Skeletal muscle cell (primary cell): ENCODE data around the gene TMEM202.
"Not testable (repeated sequence)": the region's sequence is repeated elsewhere in the genome, so short reads cannot be mapped to it uniquely, and the experiment has no call there.

Source experiments
- DNase-seq: peaks from one replicate; pipeline ENCODE4 v3.0.0-alpha.2; 2010; ENCODE audit warnings: low read depth
- H3K4me3 ChIP-seq: 2 replicates; pipeline ENCODE4 v1.5.1; 2011; ENCODE audit warnings: low read depth, mild to moderate bottlenecking, control low read depth, low read length, moderate library complexity

TMEM202 gene

DNA sequence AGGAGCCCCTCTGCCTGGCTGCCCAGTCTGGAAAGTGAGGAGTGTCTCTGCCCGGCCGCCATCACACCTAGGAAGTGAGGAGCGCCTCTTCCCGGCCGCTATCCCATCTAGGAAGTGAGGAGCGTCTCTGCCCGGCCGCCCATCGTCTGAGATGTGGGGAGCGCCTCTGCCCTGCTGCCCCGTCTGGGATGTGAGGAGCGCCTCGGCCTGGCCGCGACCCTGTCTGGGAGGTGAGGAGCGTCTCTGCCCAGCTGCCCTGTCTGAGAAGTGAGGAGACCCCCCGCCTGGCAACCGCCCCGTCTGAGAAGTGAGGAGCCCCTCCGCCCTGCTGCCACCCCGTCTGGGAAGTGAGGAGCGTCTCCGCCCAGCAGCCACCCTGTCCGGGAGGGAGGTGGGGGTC, 1.8 kb upstream of the TMEM202 start:
- not testable (repeated sequence) for DNase-seq, H3K4me3 ChIP-seq

DNA sequence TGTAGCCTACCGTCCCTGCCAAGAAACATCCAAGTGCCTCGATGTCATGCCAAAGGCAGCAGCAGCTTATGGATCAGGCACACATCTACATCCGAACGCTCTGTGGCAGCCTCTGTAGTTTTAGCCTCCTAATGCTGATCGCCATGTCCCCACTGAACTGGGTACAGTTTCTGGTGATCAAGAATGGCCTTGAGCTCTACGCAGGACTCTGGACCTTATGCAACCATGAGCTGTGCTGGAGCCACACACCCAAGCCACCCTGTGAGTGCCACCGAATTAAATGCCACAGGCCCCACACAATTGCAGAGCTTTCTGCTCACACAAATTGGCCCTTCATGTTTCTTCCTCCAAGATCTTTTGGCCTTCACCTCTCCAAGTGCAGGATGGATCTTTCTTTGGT, 543 bp downstream of the TMEM202 start:
- no peak overlapping the region for H3K4me3 ChIP-seq
- DNase-seq = no peak

DNA sequence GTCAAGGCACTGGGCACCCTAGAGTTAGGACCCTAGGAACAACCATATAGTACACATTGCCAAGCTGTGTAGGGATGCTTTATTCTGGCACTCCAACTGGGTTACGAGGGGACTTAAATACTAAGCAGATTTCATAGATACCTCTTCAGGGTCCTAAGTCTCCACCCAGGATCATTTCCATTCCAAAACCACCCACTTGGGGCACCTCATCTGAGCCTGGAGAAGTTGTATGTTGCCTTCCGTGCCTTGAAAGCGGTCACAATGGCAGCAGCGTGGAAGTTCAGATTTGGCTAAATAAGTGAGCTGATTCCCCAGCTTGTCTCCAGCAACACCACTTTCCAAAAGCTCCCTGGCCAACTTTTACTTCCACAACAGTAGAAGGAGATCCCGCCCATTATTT, 4.6 kb downstream of the TMEM202 start:
- H3K4me3 ChIP-seq = no peak overlapping the region
- no peak for DNase-seq

GRCh38 chr15:72404356-72404755, 6.3 kb downstream of the TMEM202 start:
- DNase-seq = no peak
- no peak overlapping the region for H3K4me3 ChIP-seq

GRCh38 chr15:72404841-72405240, 6.7 kb downstream of the TMEM202 start:
- H3K4me3 ChIP-seq = no peak overlapping the region
- no peak for DNase-seq

DNA sequence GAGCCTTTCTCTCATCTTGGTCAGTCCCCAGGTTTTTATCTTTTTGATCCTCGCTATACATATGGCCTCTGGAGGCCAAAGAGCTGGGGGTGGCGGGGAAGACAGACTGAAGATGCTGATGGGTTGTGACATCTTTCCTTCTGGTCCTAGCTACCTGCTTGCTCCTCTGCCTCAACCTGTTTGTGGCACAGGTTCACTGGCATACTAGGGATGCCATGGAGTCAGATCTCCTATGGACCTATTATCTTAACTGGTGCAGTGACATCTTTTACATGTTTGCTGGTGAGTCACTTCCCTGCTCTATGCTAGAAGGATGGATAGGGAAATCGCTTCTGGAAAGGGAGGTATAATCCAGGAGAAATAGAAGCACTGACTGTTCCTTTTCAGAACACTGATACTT, 8.8 kb downstream of the TMEM202 start:
- no peak for DNase-seq

DNA sequence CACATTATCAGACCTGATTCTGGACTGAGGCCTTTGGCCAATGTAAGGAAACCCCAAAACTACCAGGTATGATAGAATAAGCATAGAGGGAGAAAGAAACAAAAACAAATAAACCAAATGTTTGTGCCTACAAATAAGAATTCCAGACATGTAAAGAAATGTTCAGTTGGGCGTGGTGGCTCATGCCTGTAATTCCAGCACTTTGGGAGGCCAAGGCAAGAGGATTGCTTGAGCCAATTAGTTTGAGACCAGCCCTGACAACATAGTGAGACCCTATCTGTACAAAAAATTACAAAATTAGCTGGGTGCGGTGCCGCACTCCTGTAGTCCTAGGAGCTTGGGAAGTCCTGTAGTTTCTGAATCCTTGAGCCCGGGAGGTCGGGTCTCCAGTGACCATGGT, 13.0 kb downstream of the TMEM202 start:
- DNase-seq = no peak
- H3K4me3 ChIP-seq = no peak overlapping the region

More for the DNA sequence above, 8.8 kb downstream of the TMEM202 start:
- H3K4me3 ChIP-seq = no peak overlapping the region

DNA sequence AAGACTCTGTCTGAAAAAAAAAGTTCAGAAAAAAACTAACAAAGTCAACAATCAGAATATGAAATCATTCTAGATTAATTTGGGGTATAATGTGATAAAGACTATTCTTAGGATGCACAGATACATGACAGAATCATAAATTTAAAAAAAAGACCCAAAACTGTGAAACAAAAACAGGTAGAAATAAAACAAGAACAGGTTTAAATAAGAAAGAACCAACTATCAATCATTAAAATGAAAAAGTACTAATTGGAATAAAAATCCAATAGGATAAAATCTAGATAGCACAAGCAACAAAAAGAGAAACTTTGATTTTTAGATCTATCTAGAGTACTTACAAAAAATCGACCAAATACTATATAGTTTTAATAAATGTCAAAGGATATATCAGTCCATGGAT, 13.4 kb downstream of the TMEM202 start:
- DNase-seq = no peak
- no peak overlapping the region for H3K4me3 ChIP-seq

- not testable (repeated sequence) for DNase-seq, H3K4me3 ChIP-seq
Measured at GRCh38 chr15:72413337-72413736, 15.2 kb downstream of the TMEM202 start.

DNA sequence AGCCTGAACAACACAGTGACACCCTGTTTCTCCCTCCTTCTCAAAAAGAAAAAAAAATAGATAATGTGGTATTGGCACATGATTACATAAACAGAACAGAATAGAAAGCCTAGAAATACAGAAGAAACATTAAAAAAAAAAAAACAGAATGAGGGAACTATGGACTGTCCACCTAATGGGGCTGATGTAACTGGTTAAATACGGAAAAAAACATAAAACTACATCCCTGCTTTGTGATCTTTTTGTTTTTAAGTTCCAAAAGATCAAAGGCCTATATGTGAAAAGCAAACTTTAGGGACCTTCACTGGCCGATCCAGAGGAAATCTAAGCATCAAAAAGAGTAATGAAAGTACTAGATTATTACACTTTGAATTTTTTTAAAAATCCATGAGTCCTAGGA, 17.2 kb downstream of the TMEM202 start:
- DNase-seq = no peak

DNA sequence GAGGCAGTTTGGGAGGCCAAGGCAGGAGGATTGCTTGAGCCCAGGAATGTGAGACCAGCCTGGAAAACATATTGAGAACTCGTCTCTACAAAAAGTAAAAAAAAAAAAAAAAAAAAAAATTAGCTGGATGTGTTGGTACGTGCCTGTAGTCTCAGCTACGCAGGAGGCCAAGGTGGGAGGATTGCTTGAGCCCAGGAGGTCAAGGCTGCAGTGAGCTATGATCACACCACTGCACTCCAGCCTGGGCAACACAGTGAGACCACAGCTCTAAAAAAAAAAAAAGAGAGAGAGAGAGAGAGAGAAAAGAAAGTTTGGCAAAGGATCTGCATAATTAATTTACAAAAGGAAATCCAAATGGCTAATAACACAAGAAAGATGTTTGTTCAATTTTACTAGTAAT, 21.7 kb downstream of the TMEM202 start:
- not testable (repeated sequence) for DNase-seq, H3K4me3 ChIP-seq

More for the DNA sequence above, 17.2 kb downstream of the TMEM202 start:
- H3K4me3 ChIP-seq = no peak overlapping the region

DNA sequence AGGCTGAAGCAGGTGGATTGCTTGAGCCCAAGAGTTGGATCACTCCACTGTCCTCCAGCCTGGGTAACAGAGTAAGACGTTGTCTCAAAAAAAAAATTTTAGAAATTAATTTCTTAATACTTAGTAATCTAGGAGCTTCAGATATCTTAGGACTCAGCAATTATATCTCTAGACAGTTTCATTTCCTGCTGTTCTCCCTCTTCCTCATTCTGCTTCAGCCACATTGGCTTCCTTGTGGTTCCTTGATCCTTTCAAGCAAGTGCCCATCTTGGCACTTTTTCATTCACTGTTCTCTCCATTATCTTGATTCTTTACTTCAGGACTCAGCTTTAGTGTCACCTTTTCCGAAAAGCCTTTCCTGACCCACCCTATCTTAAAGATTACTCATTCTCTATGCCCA, 22.5 kb downstream of the TMEM202 start:
- H3K4me3 ChIP-seq = no peak overlapping the region
- no peak for DNase-seq

- peak; percentile 0 for DNase-seq
- H3K4me3 ChIP-seq = no peak overlapping the region
Measured at GRCh38 chr15:72421484-72421883, 23.4 kb downstream of the TMEM202 start.

DNA sequence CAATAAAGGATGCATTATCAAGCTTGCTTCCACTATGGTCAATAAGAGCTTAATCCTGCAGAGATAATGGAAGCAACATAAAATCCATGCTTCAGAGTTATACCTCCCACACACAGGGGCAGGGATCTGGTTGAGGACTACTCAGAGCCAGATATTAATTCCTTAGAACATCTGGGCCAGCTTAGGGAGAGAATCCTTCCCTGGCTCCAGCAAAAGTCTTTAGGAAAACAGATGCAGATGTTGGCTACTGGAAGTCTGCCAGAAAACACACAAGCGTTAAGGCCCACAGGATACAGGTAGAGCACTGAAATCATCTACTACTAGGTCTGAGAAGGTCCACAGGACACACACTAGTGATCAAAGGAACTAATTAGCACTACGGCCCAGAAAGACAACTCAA, 25.2 kb downstream of the TMEM202 start:
- no peak for DNase-seq
- H3K4me3 ChIP-seq = no peak overlapping the region

DNA sequence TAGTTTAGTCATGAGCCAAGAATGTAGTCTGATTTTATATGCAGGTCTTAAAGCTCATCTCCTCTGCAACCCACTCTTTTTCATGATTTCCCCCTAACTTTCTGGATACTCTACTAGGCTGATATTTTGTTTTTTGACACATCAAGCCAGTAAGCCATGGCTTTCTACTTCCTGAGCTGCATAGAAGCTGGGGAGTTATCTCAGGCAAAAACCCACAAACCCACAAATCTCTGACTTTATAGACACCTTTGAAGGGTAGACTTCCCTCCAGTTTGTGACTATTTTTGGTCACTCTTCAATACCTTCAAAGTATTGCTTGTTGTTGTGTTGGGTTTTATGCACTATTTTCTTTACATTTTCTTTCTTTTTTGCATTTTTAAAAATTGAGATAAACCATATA, 28.6 kb downstream of the TMEM202 start:
- DNase-seq = no peak
- no peak overlapping the region for H3K4me3 ChIP-seq

DNA sequence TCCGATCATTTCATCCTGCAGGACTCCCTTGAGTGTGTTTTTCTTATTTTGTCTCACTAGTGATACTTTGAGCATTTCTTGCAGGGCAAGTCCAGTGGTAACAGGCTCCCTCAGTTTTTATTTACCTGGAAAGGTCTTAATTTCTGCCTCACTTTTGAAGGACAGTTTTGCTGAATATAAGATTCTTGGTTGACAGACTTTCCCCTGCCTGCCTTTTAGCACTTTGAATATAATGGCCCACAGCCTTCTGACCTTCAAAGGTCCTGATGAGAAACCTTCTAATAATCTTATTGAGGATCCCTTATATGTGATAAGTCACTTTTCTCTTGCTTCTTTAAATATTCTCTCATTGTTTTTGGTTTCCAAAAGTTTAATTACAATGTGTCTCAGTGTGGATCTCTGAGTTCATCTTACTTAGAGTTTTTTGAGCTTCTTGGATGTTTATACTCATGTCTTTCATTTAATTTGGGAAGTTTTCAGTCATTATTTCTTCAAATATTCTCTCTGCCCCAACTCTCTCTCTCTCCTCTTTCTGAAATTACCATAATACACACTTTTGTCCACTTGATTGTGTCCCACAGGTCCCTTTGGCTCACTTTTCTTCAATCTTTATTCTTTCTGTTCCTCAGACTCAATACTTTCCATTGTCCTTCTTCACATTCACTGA, 39.7 kb downstream of the TMEM202 start:
- no peak for DNase-seq
- no peak overlapping the region for H3K4me3 ChIP-seq

GRCh38 chr15:72442848-72443247, 44.7 kb downstream of the TMEM202 start:
- H3K4me3 ChIP-seq, DNase-seq: not testable (repeated sequence)

DNA sequence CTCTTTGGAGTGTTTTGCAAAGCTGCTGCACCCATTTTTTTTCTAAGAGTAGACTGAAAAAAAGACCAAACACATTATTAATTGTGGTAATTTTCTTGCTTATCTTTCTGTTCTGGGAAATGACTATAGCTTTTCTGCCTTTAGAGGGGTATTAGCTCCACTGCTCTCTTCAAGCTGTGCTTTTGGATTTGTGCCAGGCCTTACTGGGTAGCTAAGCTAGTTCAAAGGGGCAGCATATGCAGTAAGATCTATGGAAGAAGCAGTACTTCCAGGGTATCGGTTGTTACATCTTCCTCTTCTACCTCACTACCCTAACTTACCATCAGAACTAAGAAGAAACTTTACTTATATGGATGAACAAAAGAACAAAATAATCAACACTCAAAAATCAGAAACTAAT, 47.3 kb downstream of the TMEM202 start:
- DNase-seq = no peak
- H3K4me3 ChIP-seq = no peak overlapping the region

DNA sequence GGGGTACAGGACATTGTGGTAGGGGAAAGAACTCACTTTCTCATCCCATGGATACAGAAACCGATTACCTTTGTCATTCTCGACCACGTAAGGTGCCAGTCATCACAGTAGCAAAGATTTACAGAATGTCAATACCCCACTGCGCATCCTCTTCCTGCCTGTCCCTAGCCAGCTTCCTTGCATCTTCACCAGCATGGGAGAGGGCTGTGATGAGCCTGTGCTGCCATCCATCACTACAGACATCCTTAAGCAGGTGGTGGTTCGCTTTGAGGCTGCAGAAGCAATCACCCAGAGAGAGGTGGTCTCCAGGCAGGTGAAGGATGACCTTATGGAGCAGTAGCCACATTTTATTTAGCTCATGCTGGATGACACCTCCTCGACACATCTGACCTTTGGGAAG, 52.7 kb downstream of the TMEM202 start:
- DNase-seq = no peak
- no peak overlapping the region for H3K4me3 ChIP-seq

- DNase-seq = no peak
Measured at GRCh38 chr15:72451224-72451623, 53.1 kb downstream of the TMEM202 start.

DNA sequence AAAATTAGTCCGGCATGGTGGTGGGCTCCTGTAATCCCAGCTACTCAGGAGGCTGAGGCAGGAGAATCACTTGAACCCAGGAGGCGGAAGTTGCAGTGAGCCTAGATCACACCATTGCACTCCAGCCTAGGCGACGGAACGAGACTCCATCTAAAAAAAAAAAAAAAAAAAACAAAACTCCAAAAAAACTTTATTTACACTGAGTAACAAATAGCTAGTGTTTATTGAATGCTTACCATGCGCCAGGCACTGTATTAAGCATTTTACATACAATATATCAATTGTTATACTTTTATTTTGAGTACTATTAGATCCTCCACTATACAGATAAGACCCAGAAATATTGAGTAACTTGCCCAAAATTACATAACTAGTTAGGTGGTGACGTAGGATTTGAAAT, 58.6 kb downstream of the TMEM202 start:
- H3K4me3 ChIP-seq = no peak overlapping the region
- DNase-seq = no peak

More at GRCh38 chr15:72451224-72451623, 53.1 kb downstream of the TMEM202 start:
- H3K4me3 ChIP-seq = no peak overlapping the region
